AG10803 (cell line): ENCODE results near the gene OR6N1.

ENCODE experiments used
- DNase-seq: peaks from one replicate; pipeline ENCODE4 v3.0.0; 2010; ENCODE audit warnings: low read depth
- H3K4me3 ChIP-seq: 2 replicates; pipeline ENCODE4 v1.5.1; 2011; ENCODE audit warnings: mild to moderate bottlenecking, low read length, control low read depth
- CTCF ChIP-seq: conservative IDR thresholded peaks from 2 replicates; pipeline ENCODE4 v1.5.1; 2011; ENCODE audit warnings: mild to moderate bottlenecking, low read length, control low read depth, inconsistent platforms

The OR6N1 gene

GRCh38 chr1:158724442-158724841 lies 47.6 kb downstream of the OR6N1 start:
- no peak for DNase-seq
- TF ChIP-seq CTCF, result no peak
- H3K4me3 ChIP-seq, result no peak overlapping the region

GRCh38 chr1:158720620-158721019 lies 51.4 kb downstream of the OR6N1 start, which contains the start of gene OR6K3:
OR6K3 (minus strand) TSS chr1:158720720; CDS start chr1:158718115, 2,605 bp downstream.
- TF ChIP-seq CTCF, result no peak
- no peak for DNase-seq
- no peak within 1 kb of the TSS for H3K4me3 ChIP-seq

GRCh38 chr1:158719664-158720063 lies 52.3 kb downstream of the OR6N1 start:
- H3K4me3 ChIP-seq, result no peak overlapping the region
- TF ChIP-seq CTCF, result no peak
- no peak for DNase-seq

GRCh38 chr1:158717344-158717743 lies 54.7 kb downstream of the OR6N1 start:
- no peak for DNase-seq
- TF ChIP-seq CTCF, result no peak

GRCh38 chr1:158716335-158716734 lies 55.7 kb downstream of the OR6N1 start:
- DNase-seq, result no peak
- no peak overlapping the region for H3K4me3 ChIP-seq
- no peak for TF ChIP-seq CTCF

More at GRCh38 chr1:158717344-158717743, 54.7 kb downstream of the OR6N1 start:
- H3K4me3 ChIP-seq, result no peak overlapping the region

- no peak overlapping the region for H3K4me3 ChIP-seq
- no peak for DNase-seq
- no peak for TF ChIP-seq CTCF
Measured at GRCh38 chr1:158714754-158715153, 57.2 kb downstream of the OR6N1 start.
